PC-3 (cell line): ENCODE measurements around the gene PPARGC1A. TPM values are rescaled to one million over a fixed set of nuclear protein-coding genes. Genes with fewer than 3 reads are reported as not detected.

Source experiments
- ATAC-seq: fragments of 200-7000 bp; cut with Tn5 transposase; 2 replicates; pipeline ENCODE4 v1.9.1; 2020; ENCODE audit warnings: mild to moderate bottlenecking, moderate library complexity
- BruUV-seq: library from RNA; stranded (reverse); fragments of 400-500 nt; replicated peaks from 2 replicates; lab custom pipeline; 2021; lab: Mats Ljungman, UMichigan
- CTCF ChIA-PET: fragments of 300-600 bp; sonication (Branson Sonifier 250); formaldehyde crosslinking; loops from one replicate; lab custom pipeline; 2022; ENCODE audit warnings: antibody characterized with exemption; lab: Charles Lee
- POLR2A ChIA-PET: fragments of 300-600 bp; sonication (Branson Sonifier 250); formaldehyde crosslinking; loops from one replicate; lab custom pipeline; 2022; ENCODE audit warnings: antibody characterized with exemption; ENCODE audit not compliant: unreplicated experiment; lab: Charles Lee
- DNase-seq: peaks from one replicate; pipeline ENCODE4 v3.0.0-alpha.2; 2015
- H2AFZ ChIP-seq: fragments of 300-600 bp; sonication (generic); 2 replicates; pipeline ENCODE4 v1.6.0; 2016; ENCODE audit warnings: antibody characterized with exemption, low read length
- H3F3A ChIP-seq: fragments of 300-600 bp; sonication (generic); one replicate; pipeline ENCODE4 v1.6.0; 2017; ENCODE audit warnings: antibody characterized with exemption, low read length, control low read depth, mild to moderate bottlenecking; ENCODE audit not compliant: unreplicated experiment
- H3K27ac ChIP-seq: fragments of 300-600 bp; sonication (generic); 2 replicates; pipeline ENCODE4 v1.5.1; 2016; ENCODE audit warnings: mild to moderate bottlenecking, low read length
- H3K27me3 ChIP-seq: fragments of 300-600 bp; sonication (generic); 2 replicates; pipeline ENCODE4 v1.6.1; 2016; ENCODE audit warnings: low read length, mixed read lengths
- H3K36me3 ChIP-seq: fragments of 300-600 bp; sonication (generic); 2 replicates; pipeline ENCODE4 v1.6.1; 2016; ENCODE audit warnings: low read depth, mixed run types, low read length, mixed read lengths
- H3K4me1 ChIP-seq: fragments of 300-600 bp; sonication (generic); 2 replicates; pipeline ENCODE4 v1.5.1; 2016; ENCODE audit warnings: low read length; ENCODE audit not compliant: insufficient read depth
- H3K4me2 ChIP-seq: fragments of 300-600 bp; sonication (generic); 2 replicates; pipeline ENCODE4 v1.6.0; 2016; ENCODE audit warnings: low read length
- H3K4me3 ChIP-seq: fragments of 300-600 bp; sonication (generic); 2 replicates; pipeline ENCODE4 v1.5.1; 2016; ENCODE audit warnings: mild to moderate bottlenecking, low read length, mixed read lengths
- H3K79me2 ChIP-seq: fragments of 300-600 bp; sonication (generic); 2 replicates; pipeline ENCODE4 v1.6.1; 2017; ENCODE audit warnings: low read length, mixed read lengths
- H3K9ac ChIP-seq: fragments of 300-600 bp; sonication (generic); 2 replicates; pipeline ENCODE4 v1.6.0; 2016; ENCODE audit warnings: mild to moderate bottlenecking, low read length
- H3K9me2 ChIP-seq: fragments of 300-600 bp; sonication (generic); replicated peaks from 2 replicates; pipeline ENCODE4 v1.6.1; 2016; ENCODE audit warnings: mixed run types, low read length, mixed read lengths
- H3K9me3 ChIP-seq: fragments of 300-600 bp; sonication (generic); 2 replicates; pipeline ENCODE4 v1.6.1; 2016; ENCODE audit warnings: low read length, mixed read lengths
- H4K20me1 ChIP-seq: fragments of 300-600 bp; sonication (generic); 2 replicates; pipeline ENCODE4 v1.6.1; 2016; ENCODE audit warnings: low read length, mixed read lengths
- CTCF ChIP-seq: fragments of 300-600 bp; sonication (generic); conservative IDR thresholded peaks from 2 replicates; pipeline ENCODE4 v1.5.1; 2017; ENCODE audit warnings: antibody characterized with exemption, low read depth, mild to moderate bottlenecking, low read length
- EZH2 ChIP-seq: fragments of 300-600 bp; sonication (generic); IDR thresholded peaks from one replicate; pipeline ENCODE4 v1.6.1; 2017; ENCODE audit warnings: antibody characterized with exemption, mild to moderate bottlenecking, low read length; ENCODE audit not compliant: unreplicated experiment
- EZH2phosphoT487 ChIP-seq: fragments of 300-600 bp; sonication (generic); IDR thresholded peaks from 2 replicates; pipeline ENCODE4 v1.6.1; 2018; ENCODE audit warnings: mild to moderate bottlenecking, antibody characterized with exemption, low read length, borderline replicate concordance
- intact Hi-C: fragments of 100-400 bp; cut with micrococcal nuclease; formaldehyde crosslinking; loops from 2 replicates; pipeline ENCODE4 v1.9.0; 2023
- total RNA-seq: library from RNA; depleted of rRNA; stranded (reverse); fragments of >200 nt; gene quantifications from 2 replicates; pipeline ENCODE4 v1.2.3, GENCODE V29; 2014

The PPARGC1A gene
- total RNA-seq, 1 experiment from 2014 or later, result not detected

- no peak for ATAC-seq
- Histone ChIP-seq H2AFZ (no peak overlapping the region), H3K27ac (no peak overlapping the region), H3K9me2 (no peaks in the 10 kb centered on the region), H4K20me1 (no peaks in the 10 kb centered on the region), H3K4me3 (no peak overlapping the region), H3K27me3 (no peaks in the 10 kb centered on the region), H3K79me2 (no peaks in the 10 kb centered on the region), H3K4me1 (no peaks in the 10 kb centered on the region), H3K36me3 (no peaks in the 10 kb centered on the region), H3K9ac (no peak overlapping the region), H3K9me3 (no peaks in the 10 kb centered on the region), H3F3A (no peaks in the 10 kb centered on the region), H3K4me2 (no peak overlapping the region)
- no peak for DNase-seq
- POLR2A ChIA-PET, result no interaction called here
- BruUV-seq, result no TSS peak
- CTCF ChIA-PET, result no interaction called here
- TF ChIP-seq EZH2 (no peak), EZH2phosphoT487 (no peak), CTCF (no peak)
- intact Hi-C loops, result no loop called here
Observed at GRCh38 chr4:23920296-23920695, 30.4 kb upstream of the PPARGC1A start.

- DNase-seq (no peak), ATAC-seq (no peak)
- no peaks in the 10 kb centered on the region for H3F3A ChIP-seq
- H3K4me1 ChIP-seq, result no peaks in the 10 kb centered on the region
- H3K79me2 ChIP-seq, result no peaks in the 10 kb centered on the region
- H3K27me3 ChIP-seq, result no peaks in the 10 kb centered on the region
- H3K9me2 ChIP-seq, result no peaks in the 10 kb centered on the region
- H3K9me3 ChIP-seq, result no peaks in the 10 kb centered on the region
- ChIA-PET CTCF (no interaction called here), POLR2A (no interaction called here)
- BruUV-seq, result no TSS peak
- H3K4me3 ChIP-seq, result no peak overlapping the region
- H2AFZ ChIP-seq, result no peak overlapping the region
- H3K36me3 ChIP-seq, result no peaks in the 10 kb centered on the region
- intact Hi-C loops, result no loop called here
- no peak overlapping the region for H3K4me2 ChIP-seq
- no peak overlapping the region for H3K27ac ChIP-seq
- H4K20me1 ChIP-seq, result no peaks in the 10 kb centered on the region
- no peak overlapping the region for H3K9ac ChIP-seq
- no peak for TF ChIP-seq CTCF
- TF ChIP-seq EZH2, result no peak
- TF ChIP-seq EZH2phosphoT487, result no peak
Observed at GRCh38 chr4:23916282-23916681, 26.4 kb upstream of the PPARGC1A start.

- H3K4me3 ChIP-seq, result no peak overlapping the region
- H3K36me3 ChIP-seq, result no peaks in the 10 kb centered on the region
- no peak overlapping the region for H3K27ac ChIP-seq
- no peak for DNase-seq
- no peaks in the 10 kb centered on the region for H4K20me1 ChIP-seq
- no peak overlapping the region for H3K9ac ChIP-seq
- TF ChIP-seq EZH2 (no peak), EZH2phosphoT487 (no peak)
- no TSS peak for BruUV-seq
- no peaks in the 10 kb centered on the region for H3K9me3 ChIP-seq
- no peaks in the 10 kb centered on the region for H3K27me3 ChIP-seq
- H2AFZ ChIP-seq, result no peak overlapping the region
- ChIA-PET POLR2A (no interaction called here), CTCF (no interaction called here)
- ATAC-seq, result no peak
- H3F3A ChIP-seq, result no peaks in the 10 kb centered on the region
- no peaks in the 10 kb centered on the region for H3K4me1 ChIP-seq
- intact Hi-C loops, result no loop called here
- H3K79me2 ChIP-seq, result no peaks in the 10 kb centered on the region
- H3K4me2 ChIP-seq, result no peak overlapping the region
- no peaks in the 10 kb centered on the region for H3K9me2 ChIP-seq
Observed at GRCh38 chr4:23915459-23916132, 25.7 kb upstream of the PPARGC1A start.
